C4-2B (cell line): ENCODE results near the gene LRRC53.

Source experiments
- ZFX ChIP-seq: fragments of 450-650 bp; IDR thresholded peaks from 2 replicates; pipeline ENCODE4 v1.6.1; 2017
- TF ChIP-seq, protein P1 (sequence below): fragments of 450-650 bp; conservative IDR thresholded peaks from 2 replicates; pipeline ENCODE4 v1.5.1; 2017; ENCODE audit warnings: mild to moderate bottlenecking

DNA sequence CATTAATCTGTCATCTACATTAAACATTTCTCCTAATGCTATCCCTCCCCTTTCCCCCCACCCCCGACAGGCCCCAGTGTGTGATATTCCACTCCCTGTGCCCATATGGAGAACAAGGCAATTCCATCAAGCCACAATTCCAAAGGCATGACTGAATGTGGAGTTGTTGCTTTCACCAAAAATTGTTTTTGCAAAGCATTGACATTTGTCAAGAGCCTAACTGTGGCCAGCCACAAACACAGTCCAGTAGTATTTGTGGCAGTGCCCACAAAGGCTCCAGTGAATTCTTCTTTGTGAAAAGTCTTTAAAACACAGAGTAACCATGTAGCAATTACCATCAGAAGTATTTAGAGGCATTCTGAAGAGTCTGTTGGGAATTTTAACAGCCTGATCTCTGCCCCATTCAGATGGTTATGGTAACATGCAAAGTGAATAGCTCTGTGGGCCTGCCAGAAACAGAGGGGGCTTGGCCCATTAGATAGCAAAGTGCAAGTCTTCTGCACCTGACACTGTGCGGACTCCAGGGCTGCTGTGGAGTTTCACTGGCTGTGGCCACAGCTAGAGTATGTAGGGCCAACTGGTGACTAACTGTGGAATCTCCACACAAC lies 11.6 kb upstream of the LRRC53 start:
- TF ChIP-seq, protein P1, sequence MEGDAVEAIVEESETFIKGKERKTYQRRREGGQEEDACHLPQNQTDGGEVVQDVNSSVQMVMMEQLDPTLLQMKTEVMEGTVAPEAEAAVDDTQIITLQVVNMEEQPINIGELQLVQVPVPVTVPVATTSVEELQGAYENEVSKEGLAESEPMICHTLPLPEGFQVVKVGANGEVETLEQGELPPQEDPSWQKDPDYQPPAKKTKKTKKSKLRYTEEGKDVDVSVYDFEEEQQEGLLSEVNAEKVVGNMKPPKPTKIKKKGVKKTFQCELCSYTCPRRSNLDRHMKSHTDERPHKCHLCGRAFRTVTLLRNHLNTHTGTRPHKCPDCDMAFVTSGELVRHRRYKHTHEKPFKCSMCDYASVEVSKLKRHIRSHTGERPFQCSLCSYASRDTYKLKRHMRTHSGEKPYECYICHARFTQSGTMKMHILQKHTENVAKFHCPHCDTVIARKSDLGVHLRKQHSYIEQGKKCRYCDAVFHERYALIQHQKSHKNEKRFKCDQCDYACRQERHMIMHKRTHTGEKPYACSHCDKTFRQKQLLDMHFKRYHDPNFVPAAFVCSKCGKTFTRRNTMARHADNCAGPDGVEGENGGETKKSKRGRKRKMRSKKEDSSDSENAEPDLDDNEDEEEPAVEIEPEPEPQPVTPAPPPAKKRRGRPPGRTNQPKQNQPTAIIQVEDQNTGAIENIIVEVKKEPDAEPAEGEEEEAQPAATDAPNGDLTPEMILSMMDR = no peak
- TF ChIP-seq ZFX = no peak
